IPS-NIHi7 (cell line): ENCODE measurements around the gene C16orf74.
A peak's percentile ranks its signal among the peaks of the same experiment; 100 is the strongest.

Experiments used
- DNase-seq: peaks from one replicate; pipeline ENCODE4 v3.0.0; 2012; ENCODE audit warnings: mixed read lengths; ENCODE audit errors: extremely low spot score

Gene C16orf74

GRCh38 chr16:85750146-85750826, 610 bp downstream of the C16orf74 start:
- peak; percentile 52 for DNase-seq

- no peak for DNase-seq
These were observed 1.1 kb downstream of the C16orf74 start for GRCh38 chr16:85749771-85750145.

GRCh38 chr16:85746460-85747215, 4.3 kb downstream of the C16orf74 start:
- DNase-seq = peak; percentile 44

GRCh38 chr16:85738923-85739715, 11.8 kb downstream of the C16orf74 start:
- no peak for DNase-seq

GRCh38 chr16:85736921-85737320, 14.0 kb downstream of the C16orf74 start:
- no peak for DNase-seq

- DNase-seq = no peak
These were observed 14.9 kb downstream of the C16orf74 start for GRCh38 chr16:85735946-85736345.

GRCh38 chr16:85735225-85735635, 15.7 kb downstream of the C16orf74 start:
- no peak for DNase-seq

- DNase-seq = no peak
These were observed 16.4 kb downstream of the C16orf74 start for GRCh38 chr16:85734311-85735017.

- peak; percentile 97 for DNase-seq
These were observed 17.1 kb downstream of the C16orf74 start for GRCh38 chr16:85733839-85734170.

GRCh38 chr16:85733155-85733838, 17.6 kb downstream of the C16orf74 start:
- no peak for DNase-seq

GRCh38 chr16:85731179-85731578, 19.7 kb downstream of the C16orf74 start:
- no peak for DNase-seq

GRCh38 chr16:85730186-85730465, 20.8 kb downstream of the C16orf74 start:
- DNase-seq = no peak

- DNase-seq = no peak
These were observed 21.3 kb downstream of the C16orf74 start for GRCh38 chr16:85729452-85730185.

- DNase-seq = peak; percentile 73
These were observed 22.0 kb downstream of the C16orf74 start for GRCh38 chr16:85728879-85729278.

- no peak for DNase-seq
These were observed 26.0 kb downstream of the C16orf74 start for GRCh38 chr16:85724936-85725335.

- no peak for DNase-seq
These were observed 26.6 kb downstream of the C16orf74 start for GRCh38 chr16:85724126-85724879.

GRCh38 chr16:85722128-85722893, 28.6 kb downstream of the C16orf74 start:
- no peak for DNase-seq

GRCh38 chr16:85720302-85720637, 30.6 kb downstream of the C16orf74 start:
- no peak for DNase-seq

- DNase-seq = no peak
These were observed 31.1 kb downstream of the C16orf74 start for GRCh38 chr16:85719605-85720301.
